Measurements from ENCODE around the gene CCR8. TPM values are rescaled to one million over a fixed set of nuclear protein-coding genes. Genes with fewer than 3 reads are reported as not detected.
"Not testable (repeated sequence)": the region's sequence is repeated elsewhere in the genome, so short reads cannot be mapped to it uniquely, and the experiment has no call there.

Gene CCR8
- total RNA-seq, 1 experiment from 2014 or later: not detected

- TF ChIP-seq, protein P1, sequence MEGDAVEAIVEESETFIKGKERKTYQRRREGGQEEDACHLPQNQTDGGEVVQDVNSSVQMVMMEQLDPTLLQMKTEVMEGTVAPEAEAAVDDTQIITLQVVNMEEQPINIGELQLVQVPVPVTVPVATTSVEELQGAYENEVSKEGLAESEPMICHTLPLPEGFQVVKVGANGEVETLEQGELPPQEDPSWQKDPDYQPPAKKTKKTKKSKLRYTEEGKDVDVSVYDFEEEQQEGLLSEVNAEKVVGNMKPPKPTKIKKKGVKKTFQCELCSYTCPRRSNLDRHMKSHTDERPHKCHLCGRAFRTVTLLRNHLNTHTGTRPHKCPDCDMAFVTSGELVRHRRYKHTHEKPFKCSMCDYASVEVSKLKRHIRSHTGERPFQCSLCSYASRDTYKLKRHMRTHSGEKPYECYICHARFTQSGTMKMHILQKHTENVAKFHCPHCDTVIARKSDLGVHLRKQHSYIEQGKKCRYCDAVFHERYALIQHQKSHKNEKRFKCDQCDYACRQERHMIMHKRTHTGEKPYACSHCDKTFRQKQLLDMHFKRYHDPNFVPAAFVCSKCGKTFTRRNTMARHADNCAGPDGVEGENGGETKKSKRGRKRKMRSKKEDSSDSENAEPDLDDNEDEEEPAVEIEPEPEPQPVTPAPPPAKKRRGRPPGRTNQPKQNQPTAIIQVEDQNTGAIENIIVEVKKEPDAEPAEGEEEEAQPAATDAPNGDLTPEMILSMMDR (IDR thresholded peaks at IDR 0.05; ENCODE audit: unreplicated experiment): no peak
- no peaks in the 10 kb centered on the region for H3K4me1 Mint-ChIP-seq (ENCODE audit: insufficient read depth, unreplicated experiment)
Observed at GRCh38 chr3:39318301-39318700, 11.2 kb upstream of the CCR8 start.

DNA sequence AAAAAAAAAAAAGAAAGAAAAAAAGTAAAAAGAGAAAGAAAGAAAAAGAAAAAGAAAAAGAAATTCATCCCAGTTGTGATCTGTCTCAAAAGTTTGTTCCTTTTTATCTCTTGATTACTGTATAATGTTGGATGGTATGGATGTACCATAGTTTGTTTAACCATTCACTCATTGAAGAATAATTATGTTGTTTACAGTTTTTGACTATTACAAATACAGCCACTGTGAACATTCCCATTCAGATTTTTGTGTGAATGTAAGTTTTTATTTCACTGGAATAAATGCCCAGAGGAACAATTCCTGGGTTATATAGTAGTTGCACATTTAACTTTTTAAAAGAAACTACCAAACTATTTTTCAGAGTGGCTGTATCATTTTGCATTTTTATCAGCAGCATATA is 10.3 kb upstream of the CCR8 start:
- H3K27me3 Mint-ChIP-seq (ENCODE audit: insufficient read depth, unreplicated experiment): peaks cover 23% of the 10 kb centered on the region
- ChIA-PET POLR2A (no interaction called here), CTCF (no interaction called here)
- H3K4me3 Mint-ChIP-seq (ENCODE audit: unreplicated experiment): no peak overlapping the region
- H3K4me1 Mint-ChIP-seq (ENCODE audit: insufficient read depth, unreplicated experiment): no peaks in the 10 kb centered on the region
- intact Hi-C loops (cut with micrococcal nuclease): no loop called here
- DNase-seq (ENCODE audit: unreplicated experiment): no peak
- H3K36me3 Mint-ChIP-seq (ENCODE audit: insufficient read depth, unreplicated experiment): no peaks in the 10 kb centered on the region
- H3K9me3 Mint-ChIP-seq (ENCODE audit: unreplicated experiment): peaks cover 17% of the 10 kb centered on the region
- BruUV-seq (replicated peaks): no TSS peak
- no peak overlapping the region for H3K27ac Mint-ChIP-seq (ENCODE audit: low read depth, unreplicated experiment)
- TF ChIP-seq, protein P1 (IDR thresholded peaks at IDR 0.05; ENCODE audit: unreplicated experiment): no peak

More at GRCh38 chr3:39318301-39318700, 11.2 kb upstream of the CCR8 start:
- Mint-ChIP-seq H3K27me3 (ENCODE audit: insufficient read depth, unreplicated experiment) (peaks cover 23% of the 10 kb centered on the region), H3K27ac (ENCODE audit: low read depth, unreplicated experiment) (no peak overlapping the region), H3K4me3 (ENCODE audit: unreplicated experiment) (no peak overlapping the region), H3K9me3 (ENCODE audit: unreplicated experiment) (peaks cover 17% of the 10 kb centered on the region), H3K36me3 (ENCODE audit: insufficient read depth, unreplicated experiment) (no peaks in the 10 kb centered on the region)
- POLR2A ChIA-PET: no interaction called here
- no TSS peak for BruUV-seq (replicated peaks)
- CTCF ChIA-PET: interaction anchor here (0.5 to 1.0 kb wide), 2 partner anchors 26 to 171 kb away, joined by 4 to 5 read pairs; no protein-coding TSS in a partner anchor
- intact Hi-C loops (cut with micrococcal nuclease): no loop called here
- no peak for DNase-seq (ENCODE audit: unreplicated experiment)

DNA sequence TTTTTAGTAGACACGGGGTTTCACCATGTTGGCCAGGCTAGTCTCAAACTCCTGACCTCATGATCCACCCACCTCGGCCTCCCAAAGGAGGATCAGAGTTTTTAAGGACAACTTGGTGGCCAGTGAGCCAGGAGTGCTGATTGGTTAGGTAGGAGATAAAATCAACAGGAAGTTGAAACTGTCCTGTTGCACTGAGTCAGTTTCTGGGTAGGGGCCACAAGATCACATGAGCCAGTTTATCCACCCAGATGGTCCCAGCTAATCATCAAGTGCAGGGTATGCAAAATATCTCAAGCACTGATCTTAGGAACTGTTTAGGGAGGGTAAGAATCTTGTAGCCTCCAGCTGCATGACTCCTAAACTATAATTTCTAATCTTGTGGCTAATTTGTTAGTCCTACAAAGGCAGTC is 7.9 kb upstream of the CCR8 start:
- CTCF ChIA-PET: interaction anchor here (0.6 to 1.9 kb wide), 5 partner anchors 24 to 725 kb away, joined by 3 to 7 read pairs (median 4); no protein-coding TSS in a partner anchor
- peaks cover 23% of the 10 kb centered on the region for H3K27me3 Mint-ChIP-seq (ENCODE audit: insufficient read depth, unreplicated experiment)
- H3K36me3 Mint-ChIP-seq (ENCODE audit: insufficient read depth, unreplicated experiment); intact Hi-C loops (cut with micrococcal nuclease); POLR2A ChIA-PET; BruUV-seq (replicated peaks); H3K4me1 Mint-ChIP-seq (ENCODE audit: insufficient read depth, unreplicated experiment); H3K4me3 Mint-ChIP-seq (ENCODE audit: unreplicated experiment); DNase-seq (ENCODE audit: unreplicated experiment); H3K27ac Mint-ChIP-seq (ENCODE audit: low read depth, unreplicated experiment); H3K9me3 Mint-ChIP-seq (ENCODE audit: unreplicated experiment): not testable (repeated sequence)

DNA sequence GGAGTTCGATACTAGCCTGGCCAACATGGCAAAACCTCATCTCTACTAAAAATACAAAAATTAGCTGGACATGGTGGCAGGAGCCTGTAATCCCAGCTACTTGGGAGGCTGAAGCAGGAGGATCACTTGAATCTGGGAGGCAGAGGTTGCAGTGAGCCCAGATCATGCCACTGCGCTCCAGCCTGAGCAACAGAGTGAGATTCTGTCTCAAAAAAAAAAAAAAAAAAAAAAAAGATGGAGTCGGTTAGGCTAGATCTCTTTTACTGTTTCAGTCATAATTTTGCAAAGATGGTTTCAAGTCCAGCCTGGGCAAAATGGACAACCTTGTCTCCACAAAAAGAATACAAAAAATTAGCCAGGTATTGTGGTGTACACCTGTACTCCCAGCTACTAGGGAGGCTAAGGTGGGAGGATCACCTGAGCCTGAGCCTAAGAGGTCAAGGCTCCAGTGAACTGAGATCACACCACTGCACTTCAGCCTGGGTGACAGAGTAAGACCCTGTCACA is 7.2 kb upstream of the CCR8 start:
- intact Hi-C loops (cut with micrococcal nuclease); H3K27ac Mint-ChIP-seq (ENCODE audit: low read depth, unreplicated experiment); H3K9me3 Mint-ChIP-seq (ENCODE audit: unreplicated experiment); H3K36me3 Mint-ChIP-seq (ENCODE audit: insufficient read depth, unreplicated experiment); H3K4me3 Mint-ChIP-seq (ENCODE audit: unreplicated experiment); DNase-seq (ENCODE audit: unreplicated experiment); BruUV-seq (replicated peaks); H3K4me1 Mint-ChIP-seq (ENCODE audit: insufficient read depth, unreplicated experiment): not testable (repeated sequence)
- CTCF ChIA-PET: interaction anchor here (0.7 to 1.9 kb wide), 4 partner anchors 31 to 103 kb away, joined by 4 to 7 read pairs (median 4); no protein-coding TSS in a partner anchor
- peaks cover 23% of the 10 kb centered on the region for H3K27me3 Mint-ChIP-seq (ENCODE audit: insufficient read depth, unreplicated experiment)
- POLR2A ChIA-PET: interaction anchor here (0.6 kb wide), 1 partner anchor 18 kb away, joined by 3 read pairs; no protein-coding TSS in a partner anchor

- intact Hi-C loops (cut with micrococcal nuclease): no loop called here
- no TSS peak for BruUV-seq (replicated peaks)
- DNase-seq (ENCODE audit: unreplicated experiment): no peak
- ChIA-PET POLR2A (interaction anchor here (0.6 to 0.8 kb wide), 2 partner anchors 18 to 633 kb away, joined by 3 read pairs; no protein-coding TSS in a partner anchor), CTCF (interaction anchor here (0.6 to 1.9 kb wide), 4 partner anchors 15 to 104 kb away, joined by 3 to 7 read pairs (median 4); no protein-coding TSS in a partner anchor)
- Mint-ChIP-seq H3K9me3 (ENCODE audit: unreplicated experiment) (peaks cover 9% of the 10 kb centered on the region), H3K27me3 (ENCODE audit: insufficient read depth, unreplicated experiment) (peaks cover 23% of the 10 kb centered on the region), H3K4me1 (ENCODE audit: insufficient read depth, unreplicated experiment) (no peaks in the 10 kb centered on the region), H3K36me3 (ENCODE audit: insufficient read depth, unreplicated experiment) (no peaks in the 10 kb centered on the region), H3K27ac (ENCODE audit: low read depth, unreplicated experiment) (no peak overlapping the region), H3K4me3 (ENCODE audit: unreplicated experiment) (no peak overlapping the region)
- TF ChIP-seq, protein P1 (IDR thresholded peaks at IDR 0.05; ENCODE audit: unreplicated experiment): no peak
Observed at GRCh38 chr3:39322936-39323335, 6.6 kb upstream of the CCR8 start.

Data from MCF 10A (cell line).